WERI-Rb-1 (cell line): Measurements from ENCODE around the gene MXD4.

Experiments used
- DNase-seq: peaks from one replicate; pipeline ENCODE4 v3.0.0-alpha.2; 2020
- H3K27ac ChIP-seq: fragments of 250-450 bp; sonication (Bioruptor Pico); 2 replicates; pipeline ENCODE4 v1.5.1; 2020; ENCODE audit warnings: mild to moderate bottlenecking, moderate library complexity
- H3K27me3 ChIP-seq: fragments of 250-450 bp; sonication (Bioruptor Pico); 2 replicates; pipeline ENCODE4 v1.5.1; 2021; ENCODE audit warnings: mild to moderate bottlenecking, low read depth, moderate library complexity; ENCODE audit not compliant: insufficient read depth, severe bottlenecking
- H3K36me3 ChIP-seq: fragments of 250-450 bp; sonication (Bioruptor Pico); 2 replicates; pipeline ENCODE4 v1.5.1; 2020; ENCODE audit warnings: mild to moderate bottlenecking, moderate library complexity
- H3K4me3 ChIP-seq: 2 replicates; pipeline ENCODE4 v1.5.1; 2011; ENCODE audit warnings: low read depth, mild to moderate bottlenecking, control low read depth, low read length
- H3K9me3 ChIP-seq: fragments of 250-450 bp; sonication (Bioruptor Pico); 2 replicates; pipeline ENCODE4 v1.5.1; 2021; ENCODE audit warnings: mild to moderate bottlenecking, moderate library complexity; ENCODE audit not compliant: severe bottlenecking
- CTCF ChIP-seq: IDR thresholded peaks from 2 replicates; pipeline ENCODE4 v1.5.1; 2011; ENCODE audit warnings: low read depth, mild to moderate bottlenecking, control low read depth, inconsistent platforms, low read length

The MXD4 gene

GRCh38 chr4:2285613-2286381, 23.9 kb upstream of the MXD4 start:
- no peak for TF ChIP-seq CTCF
- Histone ChIP-seq H3K27me3 (no peaks in the 10 kb centered on the region), H3K9me3 (no peaks in the 10 kb centered on the region), H3K27ac (no peak overlapping the region), H3K36me3 (no peaks in the 10 kb centered on the region), H3K4me3 (no peak overlapping the region)
- DNase-seq, result no peak

- no peak overlapping the region for H3K4me3 ChIP-seq
- TF ChIP-seq CTCF, result no peak
Observed at GRCh38 chr4:2284934-2285612, 23.2 kb upstream of the MXD4 start.

GRCh38 chr4:2284161-2284933, 22.4 kb upstream of the MXD4 start:
- no peak overlapping the region for H3K27ac ChIP-seq
- H3K36me3 ChIP-seq, result no peaks in the 10 kb centered on the region
- DNase-seq, result no peak
- H3K4me3 ChIP-seq, result no peak overlapping the region
- no peaks in the 10 kb centered on the region for H3K9me3 ChIP-seq
- no peak for TF ChIP-seq CTCF
- no peaks in the 10 kb centered on the region for H3K27me3 ChIP-seq

More at GRCh38 chr4:2284934-2285612, 23.2 kb upstream of the MXD4 start:
- H3K36me3 ChIP-seq, result no peaks in the 10 kb centered on the region
- H3K27me3 ChIP-seq, result no peaks in the 10 kb centered on the region
- H3K9me3 ChIP-seq, result no peaks in the 10 kb centered on the region
- DNase-seq, result no peak
- H3K27ac ChIP-seq, result no peak overlapping the region

- H3K9me3 ChIP-seq, result no peaks in the 10 kb centered on the region
- TF ChIP-seq CTCF, result no peak
- no peaks in the 10 kb centered on the region for H3K36me3 ChIP-seq
- H3K27ac ChIP-seq, result no peak overlapping the region
- no peak overlapping the region for H3K4me3 ChIP-seq
- no peak for DNase-seq
- H3K27me3 ChIP-seq, result no peaks in the 10 kb centered on the region
Observed at GRCh38 chr4:2283199-2283711, 21.3 kb upstream of the MXD4 start.

- Histone ChIP-seq H3K27me3 (no peaks in the 10 kb centered on the region), H3K9me3 (no peaks in the 10 kb centered on the region), H3K4me3 (no peak overlapping the region), H3K36me3 (no peaks in the 10 kb centered on the region), H3K27ac (no peak overlapping the region)
- DNase-seq, result peak; percentile 38
- peak; percentile 55 for TF ChIP-seq CTCF
Observed at GRCh38 chr4:2281575-2282343, 19.9 kb upstream of the MXD4 start.
